ENCODE data around the gene SLC25A19. TPM values are rescaled to one million over a fixed set of nuclear protein-coding genes. Genes with fewer than 3 reads are reported as not detected.

SLC25A19 gene
- total and polyA plus RNA-seq, 2 of the 8 experiments (the other 6 are each of a cell fraction or from before 2014, with no cell fraction given): 28.6 to 32.6 TPM

DNA sequence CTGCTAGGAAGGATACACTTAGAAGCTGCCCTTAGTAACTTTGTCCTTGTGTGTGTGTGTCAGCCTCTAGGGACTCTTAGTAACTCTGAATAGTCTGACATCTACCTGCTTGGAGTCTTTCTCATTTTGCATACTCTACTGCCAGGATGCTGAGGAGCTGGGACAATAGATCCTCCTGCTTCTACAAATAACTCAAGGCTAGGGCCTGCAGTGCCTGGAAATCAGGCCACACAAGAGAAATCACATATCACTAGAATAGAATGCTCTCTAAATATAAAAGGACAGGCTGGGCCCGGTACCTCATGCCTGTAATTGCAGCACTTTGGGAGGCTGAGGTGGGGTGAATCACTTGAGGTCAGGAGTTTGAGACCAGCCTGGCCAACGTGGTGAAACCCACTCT lies 38.5 kb upstream of the SLC25A19 start:
- no peak for FAIRE-seq
- Histone ChIP-seq H3K56ac (replicated peaks; ENCODE audit: insufficient read length, low read depth, low read length) (no peak overlapping the region), H3K4ac (replicated peaks; ENCODE audit: insufficient read length, low read depth, low read length) (no peak overlapping the region), H3K79me1 (ENCODE audit: low read depth, low read length) (peaks cover 9% of the 10 kb centered on the region), H3K4me2 (ENCODE audit: insufficient read depth in 1 of 2, low read depth in 2 of 2, low read length in 2 of 2) (no peak overlapping the region; a peak in 1 of 4 replicates), H3K4me1 (replicated peaks in 1 of 4; ENCODE audit: control insufficient read depth in 3 of 4, insufficient read depth in 4 of 4, low read length in 3 of 4) (peaks cover 7 to 14% (median 8%) of the 10 kb centered on the region in 4 experiments; a peak in 5 of 7 replicates), H4K20me1 (replicated peaks in 1 of 2; ENCODE audit: control insufficient read depth in 1 of 2, insufficient read depth in 2 of 2, low read length in 2 of 2) (peaks cover 0 to 5% of the 10 kb centered on the region in 2 experiments), H3K23me2 (ENCODE audit: low read depth, low read length) (no peaks in the 10 kb centered on the region), H4K5ac (ENCODE audit: insufficient read length, low read depth, low read length) (no peak overlapping the region), H4K8ac (ENCODE audit: extremely low read depth, insufficient read depth, low read length) (no peak overlapping the region), H3K27me3 (replicated peaks in 1 of 4; ENCODE audit: control insufficient read depth in 3 of 4, extremely low read depth in 1 of 4, insufficient read depth in 3 of 4, low read length in 3 of 4) (no peaks in the 10 kb centered on the region), H2BK15ac (ENCODE audit: low read length) (no peak overlapping the region), H3K9me3 (ENCODE audit: insufficient read depth in 2 of 2, low read depth in 1 of 2, low read length in 1 of 2) (no peaks in the 10 kb centered on the region), H4K91ac (replicated peaks; ENCODE audit: insufficient read length, low read length) (no peak overlapping the region), H3K14ac (ENCODE audit: insufficient read length) (no peak overlapping the region), H3K36me3 (ENCODE audit: control insufficient read depth in 2 of 4, insufficient read depth in 4 of 4, low read length in 3 of 4) (peaks cover 0 to 6% (median 0%) of the 10 kb centered on the region in 4 experiments; a peak in 4 of 8 replicates), H3K4me3 (ENCODE audit: extremely low read depth in 1 of 4, insufficient read depth in 2 of 4, low read depth in 3 of 4, low read length in 4 of 4) (no peak overlapping the region), H3K79me2 (ENCODE audit: control insufficient read depth in 1 of 2, insufficient read depth in 2 of 2, low read length in 2 of 2) (peaks cover 0 to 16% of the 10 kb centered on the region in 2 experiments; a peak in 2 of 4 replicates), H3K23ac (ENCODE audit: insufficient read length) (no peak overlapping the region), H3K27ac (ENCODE audit: low read depth, low read length) (no peak overlapping the region; the same call in 1 of the 2 replicates), H2BK20ac (ENCODE audit: low read length) (no peak overlapping the region), H2BK5ac (ENCODE audit: low read depth, low read length) (no peak overlapping the region), H2BK120ac (replicated peaks; ENCODE audit: low read depth, low read length) (no peak overlapping the region), H3K18ac (ENCODE audit: extremely low read depth, low read length) (no peak overlapping the region), H2BK12ac (ENCODE audit: low read depth, low read length) (no peak overlapping the region), H3K9ac (replicated peaks in 1 of 4; ENCODE audit: extremely low read depth in 1 of 4, low read depth in 3 of 4, low read length in 3 of 4) (no peak overlapping the region), H2AK5ac (ENCODE audit: low read depth, low read length) (no peak overlapping the region), H2AFZ (ENCODE audit: low read length) (no peak overlapping the region)
- peak; percentile 36 for TF ChIP-seq TAF7 (optimal IDR thresholded peaks at IDR 0.05; ENCODE audit: borderline replicate concordance, low read depth, low read length)
- no peak for TF ChIP-seq POLR2A (IDR thresholded peaks at IDR 0.05; ENCODE audit: control extremely low read depth in 1 of 2, low read depth in 2 of 2, low read length in 2 of 2)
- TF ChIP-seq SIRT6 (IDR thresholded peaks at IDR 0.05; ENCODE audit: low read length): no peak
- CTCF ChIA-PET (ENCODE audit: partially characterized antibody): interaction anchor here (2.3 to 9.6 kb wide), 5 partner anchors 10 to 72 kb away, joined by 7 to 97 read pairs (median 18); no protein-coding TSS in a partner anchor
- POLR2A ChIA-PET (ENCODE audit: partially characterized antibody): interaction anchor here (1.0 to 1.3 kb wide), 2 partner anchors 12 to 14 kb away, joined by 3 read pairs; no protein-coding TSS in a partner anchor
- no peak for DNase-seq (ENCODE audit: low read depth in 1 of 2, low spot score in 2 of 2)
- 43% methylated on average over 2 of the region's 2 CpGs; no CpG with 5 or more reads in 1 of the 2 experiments for WGBS, 2 experiments (ENCODE audit: extremely low coverage in 1 of 2, insufficient coverage in 1 of 2, insufficient read length in 1 of 2, insufficient replicate concordance in 2 of 2, low coverage in 1 of 2, low lambda C conversion rate in 2 of 2, missing lambda C conversion rate in 1 of 2)
